SIG-M5 (cell line): ENCODE measurements around the gene NACC1.

Experiments used
- DNase-seq: peaks from one replicate; lab custom pipeline; 2025; lab: John Stamatoyannopoulos, UW

NACC1 gene

GRCh38 chr19:13100031-13100588, 18.0 kb upstream of the NACC1 start:
- no peak for DNase-seq

DNA sequence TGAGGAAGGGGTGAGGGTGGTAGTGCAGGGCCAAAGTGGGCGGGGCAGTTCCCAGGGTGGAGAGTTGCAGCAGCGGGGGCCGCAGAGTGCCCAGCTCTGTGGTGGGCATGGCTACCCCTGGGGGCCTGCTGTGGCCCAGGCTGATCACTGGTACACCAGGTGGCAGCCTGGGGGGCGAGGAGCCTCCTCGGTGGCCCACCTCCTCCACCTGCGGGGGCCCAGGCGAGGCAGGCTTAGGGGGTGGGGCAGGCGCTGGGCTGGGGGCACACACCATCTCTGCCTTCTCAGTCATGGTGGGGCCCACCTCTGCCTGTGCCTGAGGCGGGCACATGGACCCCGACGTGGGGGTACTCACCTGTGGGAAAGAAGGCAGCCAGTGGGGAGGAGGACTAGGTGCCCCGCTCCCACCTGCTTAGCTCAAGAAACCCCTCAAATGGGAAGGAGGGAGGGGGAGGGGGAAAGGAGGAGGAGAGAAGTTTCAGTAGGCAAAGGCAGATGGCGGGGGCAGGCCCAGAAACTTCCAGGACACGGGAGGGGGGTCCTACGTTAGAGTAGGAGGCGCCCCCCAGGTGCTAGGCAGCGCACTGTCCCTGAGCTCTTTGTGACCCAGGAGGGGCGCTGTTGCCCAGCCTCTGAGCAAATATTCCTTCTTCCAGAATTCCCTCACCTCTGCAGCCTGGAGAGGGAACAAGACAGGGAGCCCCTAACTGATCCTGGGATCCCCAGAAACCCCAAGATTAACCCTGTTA, 17.0 kb upstream of the NACC1 start:
- DNase-seq, result no peak

GRCh38 chr19:13101590-13102415, 16.3 kb upstream of the NACC1 start:
- no peak for DNase-seq

- no peak for DNase-seq
Measured at GRCh38 chr19:13102416-13102665, 15.7 kb upstream of the NACC1 start.

GRCh38 chr19:13102666-13103580, 15.1 kb upstream of the NACC1 start, which contains the start of gene LYL1:
Gene LYL1, minus strand, starts transcription at chr19:13102858. Its CDS starts 1,687 bp downstream, at chr19:13101171.
- peak; percentile 52 for DNase-seq

DNA sequence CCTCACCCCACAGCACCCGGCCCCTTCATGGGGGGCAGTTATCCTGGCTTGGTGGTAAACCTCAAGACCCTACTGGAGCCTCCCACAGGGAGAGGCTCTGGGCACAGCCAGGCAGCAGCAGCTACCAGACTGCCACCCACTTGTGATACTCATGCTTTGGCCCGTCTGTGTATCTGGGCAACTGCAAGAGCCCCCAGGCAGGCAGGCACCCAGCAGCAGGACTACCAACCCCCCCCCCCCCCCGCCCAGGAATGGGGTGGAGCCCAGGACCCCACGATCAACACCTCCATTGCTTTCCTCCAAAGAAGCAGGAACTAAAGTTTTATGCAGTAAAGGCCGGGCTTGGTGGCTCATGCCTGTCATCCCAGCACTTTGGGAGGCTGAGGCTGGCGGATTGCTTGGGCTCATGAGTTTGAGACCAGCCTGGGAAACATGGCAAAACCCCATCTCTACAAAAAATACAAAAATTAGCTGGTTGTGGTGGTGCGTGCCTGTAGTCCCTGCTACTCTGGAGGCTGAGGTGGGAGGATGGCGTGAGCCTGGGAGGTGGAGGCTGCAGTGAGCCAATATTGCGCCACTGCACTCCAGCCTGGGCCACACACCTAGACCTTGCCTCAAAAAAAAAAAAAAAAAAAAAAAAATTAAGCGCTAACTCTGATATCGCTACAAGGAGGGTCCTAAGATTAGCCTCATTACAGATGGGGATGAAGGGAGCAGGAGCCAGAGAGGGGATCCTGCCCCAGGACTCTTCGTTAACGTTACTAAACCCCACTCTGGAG, 14.3 kb upstream of the NACC1 start:
- no peak for DNase-seq

- DNase-seq, result no peak
Measured at GRCh38 chr19:13104360-13104847, 13.7 kb upstream of the NACC1 start.

DNA sequence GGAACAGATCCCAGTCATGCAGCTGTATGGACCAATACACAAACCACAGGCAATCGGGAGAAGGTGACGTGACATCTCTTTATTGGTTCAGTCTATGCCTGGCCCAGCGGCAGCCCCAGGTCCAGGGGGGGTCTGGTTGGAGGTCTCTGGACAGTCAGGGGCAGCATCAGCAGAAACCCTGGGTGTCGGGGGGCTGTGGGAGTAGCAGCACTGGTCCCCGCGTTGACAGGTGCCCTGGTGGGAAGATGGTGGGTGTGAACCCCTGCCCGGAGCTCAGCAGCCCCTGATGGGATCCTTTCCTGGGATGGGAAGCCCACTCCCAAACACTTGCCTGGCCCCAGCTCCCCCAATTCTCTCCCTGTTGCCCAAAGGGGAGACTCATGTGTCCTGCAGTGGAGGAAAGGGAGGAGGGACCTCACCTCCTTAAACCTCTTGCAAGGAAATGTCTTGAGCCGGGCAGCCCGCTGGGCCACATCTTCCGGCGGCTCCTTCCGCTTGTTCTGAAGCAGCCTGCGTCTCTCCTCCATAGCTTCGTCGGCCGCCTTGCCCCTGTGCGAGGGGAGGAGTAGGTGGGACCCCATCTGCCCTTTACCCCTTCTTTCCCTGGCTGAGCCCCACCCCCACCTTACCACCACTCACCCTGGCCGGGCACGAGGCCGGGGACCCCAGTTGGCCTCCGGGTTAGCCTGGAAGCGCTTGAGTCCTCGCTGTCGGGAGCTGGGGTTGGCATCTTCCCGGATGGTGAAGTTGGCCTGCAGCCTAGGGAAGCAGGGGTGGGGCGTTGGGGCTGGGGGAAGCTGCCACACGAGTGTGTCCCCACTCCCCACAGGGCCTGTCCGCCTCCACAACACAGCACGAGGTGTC, 13.0 kb upstream of the NACC1 start:
- no peak for DNase-seq

DNA sequence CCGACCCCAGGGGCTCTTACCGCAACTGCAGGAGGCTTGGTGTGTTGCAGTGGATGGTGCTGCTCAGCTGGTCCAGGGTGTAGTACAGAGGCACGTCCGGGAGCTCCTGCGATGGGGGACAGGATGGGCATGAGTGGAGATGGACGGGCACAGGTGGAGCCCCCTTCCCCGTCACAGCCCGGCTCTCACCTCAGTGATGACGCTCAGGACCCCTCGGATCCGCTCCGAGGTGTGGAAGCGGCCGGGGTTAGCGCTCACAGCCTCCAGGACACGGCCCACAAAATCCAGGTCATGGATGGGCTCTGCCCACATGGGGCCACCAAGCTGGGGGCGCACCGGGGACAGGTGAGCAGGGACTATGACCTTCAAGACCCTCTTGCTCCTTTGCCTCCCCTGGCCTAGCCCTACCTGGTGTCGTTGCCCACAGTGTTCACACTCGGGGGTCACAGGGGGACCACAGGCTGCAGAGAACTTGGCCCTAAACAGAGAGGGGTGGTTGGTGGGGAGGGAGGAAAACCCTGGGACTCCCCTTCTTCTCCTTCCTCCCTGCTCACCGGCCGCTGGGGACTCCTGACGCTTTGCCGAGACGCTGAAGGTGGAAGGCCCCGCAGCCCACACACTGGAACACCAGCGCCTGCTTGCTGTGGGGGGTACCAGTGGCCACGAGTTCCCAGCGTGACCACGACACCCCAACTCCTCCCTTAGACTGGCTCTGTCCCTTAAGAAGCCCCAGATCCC, 8.5 kb upstream of the NACC1 start:
- no peak for DNase-seq

- DNase-seq, result no peak
Measured at GRCh38 chr19:13110099-13110610, 7.9 kb upstream of the NACC1 start.

GRCh38 chr19:13112555-13112954, 5.5 kb upstream of the NACC1 start:
- no peak for DNase-seq

- no peak for DNase-seq
Measured at GRCh38 chr19:13115936-13116281, 2.2 kb upstream of the NACC1 start.

DNA sequence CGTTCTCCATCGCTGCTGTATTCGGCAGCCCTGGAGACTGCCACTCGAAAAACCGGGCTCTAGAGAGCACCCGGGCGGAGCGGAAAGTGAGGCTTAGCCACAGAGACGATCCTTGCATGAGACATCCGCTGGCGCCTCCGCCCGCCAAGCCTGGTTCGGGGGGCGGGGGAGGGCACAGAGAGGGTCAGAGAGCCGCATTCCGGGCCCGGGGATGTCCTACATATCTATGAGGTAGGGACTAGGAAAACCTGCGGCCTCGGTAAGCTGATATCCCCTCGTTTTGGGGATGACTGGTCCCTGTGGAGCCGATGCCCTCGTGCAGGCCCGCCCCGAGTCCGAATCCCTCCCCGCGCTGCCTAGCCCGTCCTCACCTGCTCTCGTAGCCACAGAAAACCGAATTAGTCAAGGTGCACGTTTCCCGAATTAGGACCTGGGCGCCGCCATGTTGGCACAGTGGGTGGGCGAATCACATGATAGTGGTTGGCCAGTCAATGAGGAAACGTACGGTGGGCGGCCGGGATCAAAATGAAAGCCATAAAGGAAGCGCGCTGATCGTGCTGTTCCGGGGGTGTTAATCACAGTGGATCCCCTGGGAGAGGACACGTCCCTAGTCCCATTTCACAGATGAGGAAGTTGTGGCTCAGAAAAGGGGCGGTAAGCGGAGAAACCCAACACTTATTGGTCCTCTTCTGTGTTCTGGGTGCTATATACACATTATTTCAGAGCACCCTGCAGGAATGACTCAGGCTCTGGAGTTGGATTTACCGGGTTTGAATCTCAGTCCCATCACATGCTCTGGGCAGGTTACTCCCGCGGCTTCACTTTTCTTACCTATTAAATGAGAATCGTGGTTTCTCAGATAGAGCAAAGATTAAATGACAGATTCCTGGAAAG, 1.5 kb upstream of the NACC1 start, which contains the start of gene TRMT1:
TRMT1 (minus strand) TSS at position 459 of the 894 bp plus-strand sequence; CDS start at position 118, 341 bp downstream.
- DNase-seq, result peak; percentile 69

DNA sequence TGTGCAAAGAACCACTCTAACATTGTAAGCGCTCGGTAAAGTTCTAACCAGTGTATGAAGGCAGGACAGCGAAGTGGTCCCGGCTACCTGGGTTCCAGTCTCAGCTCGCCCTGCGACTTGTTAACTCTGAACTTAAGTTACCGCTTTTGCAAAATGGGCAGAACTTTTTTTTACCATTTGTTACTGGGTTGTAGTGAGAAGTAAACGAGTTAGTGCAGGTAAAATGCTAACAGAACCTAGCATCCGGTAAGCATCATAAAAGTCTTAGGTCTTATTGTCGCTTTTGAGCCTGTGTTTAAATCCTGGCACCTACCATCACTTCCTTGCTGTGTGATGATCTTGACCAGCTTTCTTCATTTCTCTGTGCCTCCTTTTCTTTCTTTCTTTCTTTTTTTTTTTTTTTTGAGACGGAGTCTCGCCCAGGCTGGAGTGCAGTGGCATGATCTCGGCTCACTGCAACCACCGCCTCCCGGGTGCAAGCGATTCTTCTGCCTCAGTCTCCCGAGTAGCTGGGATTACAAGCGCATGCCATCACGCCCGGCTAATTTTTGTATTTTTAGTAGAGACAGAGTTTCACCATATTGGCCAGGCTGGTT, 790 bp upstream of the NACC1 start:
- DNase-seq, result no peak

- DNase-seq, result no peak
Measured at GRCh38 chr19:13118424-13119193, 545 bp downstream of the NACC1 start.

GRCh38 chr19:13119627-13120026, 1.6 kb downstream of the NACC1 start:
- DNase-seq, result no peak

- no peak for DNase-seq
Measured at GRCh38 chr19:13120031-13120430, 2.0 kb downstream of the NACC1 start.
